HL-60 (cell line): ENCODE results near the gene FBXO30.

ENCODE experiments used
- DNase-seq, 2 experiments: peaks; one replicate each; pipeline ENCODE4 v3.0.0-alpha.2; 2010 to 2020; ENCODE audit warnings: low read depth in 1 of 2, low spot score in 1 of 2
- H3K27ac ChIP-seq: fragments of 250-450 bp; sonication (Bioruptor Pico); replicated peaks from 2 replicates; pipeline ENCODE4 v1.5.1; 2020; ENCODE audit warnings: mild to moderate bottlenecking, moderate library complexity
- H3K27me3 ChIP-seq: fragments of 250-450 bp; sonication (Bioruptor Pico); 2 replicates; pipeline ENCODE4 v1.5.1; 2021; ENCODE audit warnings: mild to moderate bottlenecking, moderate library complexity; ENCODE audit not compliant: insufficient read depth, poor library complexity, severe bottlenecking
- H3K4me3 ChIP-seq: replicated peaks from 2 replicates; pipeline ENCODE4 v1.5.1; 2011; ENCODE audit warnings: mild to moderate bottlenecking, control low read depth, low read length; ENCODE audit not compliant: insufficient read depth
- GABPA ChIP-seq: IDR thresholded peaks from 2 replicates; pipeline ENCODE4 v1.6.1; 2012; ENCODE audit warnings: low read depth
- POLR2AphosphoS5 ChIP-seq: IDR thresholded peaks from 2 replicates; pipeline ENCODE4 v1.6.1; 2012; ENCODE audit warnings: low read depth
- SPI1 ChIP-seq: IDR thresholded peaks from 2 replicates; pipeline ENCODE4 v1.6.1; 2012; ENCODE audit warnings: low read depth, mild to moderate bottlenecking, borderline replicate concordance
- TF ChIP-seq, protein P1 (sequence below): IDR thresholded peaks from 2 replicates; pipeline ENCODE4 v1.6.1; 2012; ENCODE audit warnings: low read depth; ENCODE audit not compliant: insufficient replicate concordance
- TF ChIP-seq, protein P2 (sequence below): IDR thresholded peaks from one replicate; pipeline ENCODE4 v1.5.1; 2011; ENCODE audit warnings: low read length, control low read depth, inconsistent platforms; ENCODE audit not compliant: insufficient read depth

FBXO30 gene

DNA sequence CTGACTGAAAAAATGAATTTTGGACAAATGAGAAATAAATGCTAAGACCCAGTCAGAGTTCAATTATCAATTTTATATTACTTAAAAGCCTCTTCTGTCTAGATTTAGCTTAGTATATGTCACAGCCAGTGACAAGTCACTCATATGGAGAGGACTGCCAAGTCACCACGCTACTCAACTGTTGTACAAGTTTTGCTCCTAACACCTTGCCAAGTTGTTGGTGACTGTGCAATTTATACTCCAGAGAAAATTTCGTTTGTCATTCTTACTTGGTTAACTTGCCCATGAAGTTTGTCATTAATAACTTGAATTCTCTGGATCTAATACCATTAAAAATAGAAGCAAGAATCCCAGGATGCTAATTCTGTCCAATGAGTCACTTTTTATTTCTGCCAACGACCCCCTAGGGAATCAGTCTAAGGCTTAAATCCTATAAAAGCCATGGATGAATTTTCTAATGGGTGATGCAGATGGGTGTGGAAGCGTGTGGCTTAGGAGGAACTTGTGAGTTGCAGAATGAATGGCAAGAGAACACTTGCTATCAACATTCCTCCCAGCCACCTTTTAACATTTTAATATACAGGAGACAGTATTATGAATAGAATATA, 30.4 kb upstream of the FBXO30 start:
- TF ChIP-seq, protein P1, sequence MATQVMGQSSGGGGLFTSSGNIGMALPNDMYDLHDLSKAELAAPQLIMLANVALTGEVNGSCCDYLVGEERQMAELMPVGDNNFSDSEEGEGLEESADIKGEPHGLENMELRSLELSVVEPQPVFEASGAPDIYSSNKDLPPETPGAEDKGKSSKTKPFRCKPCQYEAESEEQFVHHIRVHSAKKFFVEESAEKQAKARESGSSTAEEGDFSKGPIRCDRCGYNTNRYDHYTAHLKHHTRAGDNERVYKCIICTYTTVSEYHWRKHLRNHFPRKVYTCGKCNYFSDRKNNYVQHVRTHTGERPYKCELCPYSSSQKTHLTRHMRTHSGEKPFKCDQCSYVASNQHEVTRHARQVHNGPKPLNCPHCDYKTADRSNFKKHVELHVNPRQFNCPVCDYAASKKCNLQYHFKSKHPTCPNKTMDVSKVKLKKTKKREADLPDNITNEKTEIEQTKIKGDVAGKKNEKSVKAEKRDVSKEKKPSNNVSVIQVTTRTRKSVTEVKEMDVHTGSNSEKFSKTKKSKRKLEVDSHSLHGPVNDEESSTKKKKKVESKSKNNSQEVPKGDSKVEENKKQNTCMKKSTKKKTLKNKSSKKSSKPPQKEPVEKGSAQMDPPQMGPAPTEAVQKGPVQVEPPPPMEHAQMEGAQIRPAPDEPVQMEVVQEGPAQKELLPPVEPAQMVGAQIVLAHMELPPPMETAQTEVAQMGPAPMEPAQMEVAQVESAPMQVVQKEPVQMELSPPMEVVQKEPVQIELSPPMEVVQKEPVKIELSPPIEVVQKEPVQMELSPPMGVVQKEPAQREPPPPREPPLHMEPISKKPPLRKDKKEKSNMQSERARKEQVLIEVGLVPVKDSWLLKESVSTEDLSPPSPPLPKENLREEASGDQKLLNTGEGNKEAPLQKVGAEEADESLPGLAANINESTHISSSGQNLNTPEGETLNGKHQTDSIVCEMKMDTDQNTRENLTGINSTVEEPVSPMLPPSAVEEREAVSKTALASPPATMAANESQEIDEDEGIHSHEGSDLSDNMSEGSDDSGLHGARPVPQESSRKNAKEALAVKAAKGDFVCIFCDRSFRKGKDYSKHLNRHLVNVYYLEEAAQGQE: no peak
- TF ChIP-seq GABPA: no peak
- TF ChIP-seq, protein P2, sequence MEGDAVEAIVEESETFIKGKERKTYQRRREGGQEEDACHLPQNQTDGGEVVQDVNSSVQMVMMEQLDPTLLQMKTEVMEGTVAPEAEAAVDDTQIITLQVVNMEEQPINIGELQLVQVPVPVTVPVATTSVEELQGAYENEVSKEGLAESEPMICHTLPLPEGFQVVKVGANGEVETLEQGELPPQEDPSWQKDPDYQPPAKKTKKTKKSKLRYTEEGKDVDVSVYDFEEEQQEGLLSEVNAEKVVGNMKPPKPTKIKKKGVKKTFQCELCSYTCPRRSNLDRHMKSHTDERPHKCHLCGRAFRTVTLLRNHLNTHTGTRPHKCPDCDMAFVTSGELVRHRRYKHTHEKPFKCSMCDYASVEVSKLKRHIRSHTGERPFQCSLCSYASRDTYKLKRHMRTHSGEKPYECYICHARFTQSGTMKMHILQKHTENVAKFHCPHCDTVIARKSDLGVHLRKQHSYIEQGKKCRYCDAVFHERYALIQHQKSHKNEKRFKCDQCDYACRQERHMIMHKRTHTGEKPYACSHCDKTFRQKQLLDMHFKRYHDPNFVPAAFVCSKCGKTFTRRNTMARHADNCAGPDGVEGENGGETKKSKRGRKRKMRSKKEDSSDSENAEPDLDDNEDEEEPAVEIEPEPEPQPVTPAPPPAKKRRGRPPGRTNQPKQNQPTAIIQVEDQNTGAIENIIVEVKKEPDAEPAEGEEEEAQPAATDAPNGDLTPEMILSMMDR: no peak
- no peak for TF ChIP-seq POLR2AphosphoS5
- TF ChIP-seq SPI1: no peak
- no peaks in the 10 kb centered on the region for H3K27me3 ChIP-seq
- no peak overlapping the region for H3K27ac ChIP-seq
- no peak for DNase-seq
- H3K4me3 ChIP-seq: no peak overlapping the region

GRCh38 chr6:145842693-145843546, 28.3 kb upstream of the FBXO30 start:
- Histone ChIP-seq H3K27me3 (no peaks in the 10 kb centered on the region), H3K27ac (no peak overlapping the region)
- peak in 1 of 2 experiments; percentile 23 for DNase-seq

GRCh38 chr6:145841668-145842067, 27.1 kb upstream of the FBXO30 start:
- Histone ChIP-seq H3K27ac (no peak overlapping the region), H3K27me3 (no peaks in the 10 kb centered on the region), H3K4me3 (no peak overlapping the region)
- TF ChIP-seq POLR2AphosphoS5 (no peak), GABPA (no peak), SPI1 (no peak)
- TF ChIP-seq, protein P1: no peak
- TF ChIP-seq, protein P2: no peak
- no peak for DNase-seq

More at GRCh38 chr6:145842693-145843546, 28.3 kb upstream of the FBXO30 start:
- no peak overlapping the region for H3K4me3 ChIP-seq
- TF ChIP-seq, protein P2: no peak
- TF ChIP-seq, protein P1: no peak
- TF ChIP-seq SPI1 (no peak), GABPA (no peak), POLR2AphosphoS5 (no peak)
